ENCODE results near the gene SGCE. TPM values are rescaled to one million over a fixed set of nuclear protein-coding genes. Genes with fewer than 3 reads are reported as not detected.

Gene SGCE
- total RNA-seq, 1 experiment from 2014 or later = 17.4 TPM

DNA sequence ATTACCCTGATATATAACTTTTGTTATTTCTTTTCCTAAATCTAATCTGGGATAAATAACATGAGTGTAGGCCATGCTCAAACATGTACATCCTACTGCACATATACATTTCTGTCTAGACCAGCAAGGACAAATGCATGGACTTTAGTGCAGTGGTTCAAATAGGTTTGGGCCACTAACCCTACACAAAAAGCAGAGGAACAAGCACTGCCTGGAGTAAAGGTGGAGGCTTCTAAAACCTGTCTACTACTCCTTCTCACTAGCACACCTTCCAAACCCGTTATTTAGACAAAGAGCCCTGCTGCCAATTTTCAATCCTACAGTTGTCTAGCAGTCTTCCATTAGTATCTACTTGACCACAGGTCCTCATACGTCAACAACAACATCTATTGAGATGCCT lies 34.8 kb downstream of the SGCE start:
- Histone ChIP-seq H3K9ac (ENCODE audit: low read length) (no peak overlapping the region), H3K27me3 (ENCODE audit: insufficient read depth, low read length) (no peaks in the 10 kb centered on the region), H3K4me3 (replicated peaks in 1 of 2; ENCODE audit: low read depth in 1 of 2, low read length in 2 of 2) (no peak overlapping the region), H2AFZ (ENCODE audit: low read depth, low read length, poor library complexity, severe bottlenecking) (no peak overlapping the region), H3K4me2 (ENCODE audit: low read length) (peak overlapping the region; percentile 38), H3K79me2 (ENCODE audit: insufficient read depth, low read length) (no peaks in the 10 kb centered on the region), H3K36me3 (ENCODE audit: control insufficient read depth in 1 of 2, insufficient read depth in 2 of 2, low read length in 2 of 2) (no peaks in the 10 kb centered on the region), H4K20me1 (ENCODE audit: insufficient read depth) (no peaks in the 10 kb centered on the region), H3K9me3 (ENCODE audit: control insufficient read depth in 1 of 2, insufficient read depth in 1 of 2, low read depth in 1 of 2, low read length in 2 of 2) (no peaks in the 10 kb centered on the region), H3K9me2 (ENCODE audit: insufficient read depth) (no peaks in the 10 kb centered on the region), H3K4me1 (ENCODE audit: control insufficient read depth in 1 of 2, insufficient read depth in 2 of 2, low read length in 2 of 2) (peaks cover 14 to 17% of the 10 kb centered on the region in 2 experiments), H3K27ac (ENCODE audit: low read depth, low read length) (peak overlapping the region; percentile 28; the same call in 1 of the 2 replicates)
- intact Hi-C loops (cut with micrococcal nuclease) = no loop called here
- DNase-seq (ENCODE audit: low read depth, low spot score) (no peak), ATAC-seq (peak; percentile 19; the same call in 1 of the 2 replicates)
- CTCF ChIA-PET = no interaction called here
- POLR2A ChIA-PET = no interaction called here
- BruUV-seq (replicated peaks) = no TSS peak
- RAD21 ChIA-PET (ENCODE audit: low non-redundant PET in 1 of 2, low total read pairs in 2 of 2, uncharacterized antibody in 2 of 2, unreplicated experiment in 2 of 2) = no interaction called here
- TF ChIP-seq TCF7L2 (IDR thresholded peaks at IDR 0.05; ENCODE audit: borderline replicate concordance, extremely low read depth, insufficient read depth, insufficient read length) = no peak
- no peak for TF ChIP-seq SP1 (IDR thresholded peaks at IDR 0.05; ENCODE audit: low read depth)
- no peak for TF ChIP-seq EZH2phosphoT487 (IDR thresholded peaks at IDR 0.05; ENCODE audit: borderline replicate concordance)
- TF ChIP-seq POLR2A (IDR thresholded peaks at IDR 0.05; ENCODE audit: borderline replicate concordance, extremely low read depth, insufficient read depth, insufficient read length) = no peak
- TF ChIP-seq POLR2AphosphoS5 (IDR thresholded peaks at IDR 0.05; ENCODE audit: low read depth, low read length) = no peak
- no peak for TF ChIP-seq ELF1 (IDR thresholded peaks at IDR 0.05; ENCODE audit: borderline replicate concordance, low read depth)
- no peak for TF ChIP-seq FOSL1 (IDR thresholded peaks at IDR 0.05; ENCODE audit: low read depth)
- TF ChIP-seq, protein P1, sequence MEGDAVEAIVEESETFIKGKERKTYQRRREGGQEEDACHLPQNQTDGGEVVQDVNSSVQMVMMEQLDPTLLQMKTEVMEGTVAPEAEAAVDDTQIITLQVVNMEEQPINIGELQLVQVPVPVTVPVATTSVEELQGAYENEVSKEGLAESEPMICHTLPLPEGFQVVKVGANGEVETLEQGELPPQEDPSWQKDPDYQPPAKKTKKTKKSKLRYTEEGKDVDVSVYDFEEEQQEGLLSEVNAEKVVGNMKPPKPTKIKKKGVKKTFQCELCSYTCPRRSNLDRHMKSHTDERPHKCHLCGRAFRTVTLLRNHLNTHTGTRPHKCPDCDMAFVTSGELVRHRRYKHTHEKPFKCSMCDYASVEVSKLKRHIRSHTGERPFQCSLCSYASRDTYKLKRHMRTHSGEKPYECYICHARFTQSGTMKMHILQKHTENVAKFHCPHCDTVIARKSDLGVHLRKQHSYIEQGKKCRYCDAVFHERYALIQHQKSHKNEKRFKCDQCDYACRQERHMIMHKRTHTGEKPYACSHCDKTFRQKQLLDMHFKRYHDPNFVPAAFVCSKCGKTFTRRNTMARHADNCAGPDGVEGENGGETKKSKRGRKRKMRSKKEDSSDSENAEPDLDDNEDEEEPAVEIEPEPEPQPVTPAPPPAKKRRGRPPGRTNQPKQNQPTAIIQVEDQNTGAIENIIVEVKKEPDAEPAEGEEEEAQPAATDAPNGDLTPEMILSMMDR (IDR thresholded peaks at IDR 0.05 in 2 of 3, conservative IDR thresholded peaks at IDR 0.05 in 1 of 3; ENCODE audit: borderline replicate concordance in 1 of 3, insufficient read depth in 1 of 3, low read depth in 2 of 3, low read length in 2 of 3) = no peak
- no peak for TF ChIP-seq SRF (IDR thresholded peaks at IDR 0.05; ENCODE audit: low read depth)
- TF ChIP-seq, protein P2, sequence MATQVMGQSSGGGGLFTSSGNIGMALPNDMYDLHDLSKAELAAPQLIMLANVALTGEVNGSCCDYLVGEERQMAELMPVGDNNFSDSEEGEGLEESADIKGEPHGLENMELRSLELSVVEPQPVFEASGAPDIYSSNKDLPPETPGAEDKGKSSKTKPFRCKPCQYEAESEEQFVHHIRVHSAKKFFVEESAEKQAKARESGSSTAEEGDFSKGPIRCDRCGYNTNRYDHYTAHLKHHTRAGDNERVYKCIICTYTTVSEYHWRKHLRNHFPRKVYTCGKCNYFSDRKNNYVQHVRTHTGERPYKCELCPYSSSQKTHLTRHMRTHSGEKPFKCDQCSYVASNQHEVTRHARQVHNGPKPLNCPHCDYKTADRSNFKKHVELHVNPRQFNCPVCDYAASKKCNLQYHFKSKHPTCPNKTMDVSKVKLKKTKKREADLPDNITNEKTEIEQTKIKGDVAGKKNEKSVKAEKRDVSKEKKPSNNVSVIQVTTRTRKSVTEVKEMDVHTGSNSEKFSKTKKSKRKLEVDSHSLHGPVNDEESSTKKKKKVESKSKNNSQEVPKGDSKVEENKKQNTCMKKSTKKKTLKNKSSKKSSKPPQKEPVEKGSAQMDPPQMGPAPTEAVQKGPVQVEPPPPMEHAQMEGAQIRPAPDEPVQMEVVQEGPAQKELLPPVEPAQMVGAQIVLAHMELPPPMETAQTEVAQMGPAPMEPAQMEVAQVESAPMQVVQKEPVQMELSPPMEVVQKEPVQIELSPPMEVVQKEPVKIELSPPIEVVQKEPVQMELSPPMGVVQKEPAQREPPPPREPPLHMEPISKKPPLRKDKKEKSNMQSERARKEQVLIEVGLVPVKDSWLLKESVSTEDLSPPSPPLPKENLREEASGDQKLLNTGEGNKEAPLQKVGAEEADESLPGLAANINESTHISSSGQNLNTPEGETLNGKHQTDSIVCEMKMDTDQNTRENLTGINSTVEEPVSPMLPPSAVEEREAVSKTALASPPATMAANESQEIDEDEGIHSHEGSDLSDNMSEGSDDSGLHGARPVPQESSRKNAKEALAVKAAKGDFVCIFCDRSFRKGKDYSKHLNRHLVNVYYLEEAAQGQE (IDR thresholded peaks at IDR 0.05; ENCODE audit: low read depth) = no peak
- no peak for TF ChIP-seq ZNF274 (IDR thresholded peaks at IDR 0.05; ENCODE audit: low read depth, low read length)
- no peak for TF ChIP-seq CBX3 (IDR thresholded peaks at IDR 0.05; ENCODE audit: low read depth)
- no peak for TF ChIP-seq JUND (IDR thresholded peaks at IDR 0.05)
- no peak for TF ChIP-seq EGR1 (IDR thresholded peaks at IDR 0.05; ENCODE audit: low read depth)
- no peak for TF ChIP-seq SIN3A (IDR thresholded peaks at IDR 0.05; ENCODE audit: low read depth)
- TF ChIP-seq, protein P3, sequence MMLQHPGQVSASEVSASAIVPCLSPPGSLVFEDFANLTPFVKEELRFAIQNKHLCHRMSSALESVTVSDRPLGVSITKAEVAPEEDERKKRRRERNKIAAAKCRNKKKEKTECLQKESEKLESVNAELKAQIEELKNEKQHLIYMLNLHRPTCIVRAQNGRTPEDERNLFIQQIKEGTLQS (IDR thresholded peaks at IDR 0.05) = no peak
- TF ChIP-seq RAD21 (IDR thresholded peaks at IDR 0.05; ENCODE audit: low read depth) = no peak
- no peak for TF ChIP-seq YY1 (IDR thresholded peaks at IDR 0.05; ENCODE audit: extremely low read depth, insufficient replicate concordance, low read depth, low read length)
- TF ChIP-seq ZFX (IDR thresholded peaks at IDR 0.05) = no peak

Measured in HCT116 (cell line).